ENCODE data around the gene SDHAF3.
A peak's percentile ranks its signal among the peaks of the same experiment; 100 is the strongest.
"Not testable (repeated sequence)": the region's sequence is repeated elsewhere in the genome, so short reads cannot be mapped to it uniquely, and the experiment has no call there.

The SDHAF3 gene

DNA sequence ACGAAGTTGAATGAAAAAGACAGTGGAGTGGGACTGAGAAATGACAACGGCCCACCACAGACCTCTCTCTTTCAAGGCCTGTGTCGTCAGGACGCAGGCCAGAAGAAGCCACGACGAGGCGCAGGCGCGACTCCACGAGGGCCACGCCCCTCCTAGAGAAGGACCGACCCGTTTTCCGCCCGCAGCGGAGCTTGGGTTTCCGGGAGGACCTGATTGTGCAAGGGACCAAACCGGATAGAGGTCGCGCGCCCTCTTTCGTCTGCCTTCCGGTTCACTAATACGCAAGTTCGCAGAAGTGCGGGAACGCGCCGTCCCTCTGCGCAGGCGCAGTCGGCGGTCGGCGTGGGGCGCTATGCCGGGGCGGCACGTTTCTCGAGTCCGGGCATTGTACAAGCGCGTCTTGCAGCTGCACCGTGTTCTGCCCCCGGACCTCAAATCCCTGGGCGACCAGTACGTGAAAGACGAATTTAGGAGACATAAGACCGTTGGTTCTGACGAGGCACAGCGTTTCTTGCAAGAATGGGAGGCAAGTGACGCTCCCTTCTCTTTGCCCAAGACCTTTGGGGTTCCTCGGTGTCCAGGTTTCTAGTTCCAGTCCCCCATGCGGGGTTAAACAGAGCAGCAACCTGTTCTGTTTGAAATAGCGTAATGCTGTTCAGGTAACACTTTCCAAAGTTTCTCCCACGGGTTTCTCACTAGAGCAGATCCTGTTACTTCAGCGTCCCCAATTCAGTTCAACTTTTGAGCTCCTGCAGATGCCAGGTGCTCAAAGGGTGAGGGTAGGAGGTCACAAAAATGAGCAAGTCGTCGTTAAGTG lies at the start of gene SDHAF3:
Gene SDHAF3, plus strand, starts transcription at position 327 of the 817 bp plus-strand sequence. Its CDS starts 26 bp downstream, at position 353.
- DNase-seq = peak; percentile 98

DNA sequence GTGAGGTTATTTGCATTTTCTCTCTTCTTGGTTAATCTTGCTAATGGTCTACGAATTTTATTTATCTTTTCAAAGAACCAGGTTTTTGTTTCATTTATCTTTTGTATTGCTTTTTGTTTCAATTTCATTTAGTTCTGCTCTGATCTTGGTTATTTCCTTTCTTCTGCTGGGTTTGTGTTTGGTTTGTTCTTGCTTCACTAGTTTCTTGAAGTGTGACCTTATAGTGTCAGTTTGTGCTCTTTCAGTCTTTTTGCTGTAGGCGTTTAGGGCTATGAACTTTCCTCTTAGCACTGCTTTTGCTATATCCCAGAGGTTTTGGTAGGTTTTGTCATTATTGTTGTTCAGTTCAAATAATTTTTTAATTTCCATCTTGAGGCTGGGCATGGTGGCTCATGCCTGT lies 45.5 kb upstream of the SDHAF3 start:
- not testable (repeated sequence) for DNase-seq

DNA sequence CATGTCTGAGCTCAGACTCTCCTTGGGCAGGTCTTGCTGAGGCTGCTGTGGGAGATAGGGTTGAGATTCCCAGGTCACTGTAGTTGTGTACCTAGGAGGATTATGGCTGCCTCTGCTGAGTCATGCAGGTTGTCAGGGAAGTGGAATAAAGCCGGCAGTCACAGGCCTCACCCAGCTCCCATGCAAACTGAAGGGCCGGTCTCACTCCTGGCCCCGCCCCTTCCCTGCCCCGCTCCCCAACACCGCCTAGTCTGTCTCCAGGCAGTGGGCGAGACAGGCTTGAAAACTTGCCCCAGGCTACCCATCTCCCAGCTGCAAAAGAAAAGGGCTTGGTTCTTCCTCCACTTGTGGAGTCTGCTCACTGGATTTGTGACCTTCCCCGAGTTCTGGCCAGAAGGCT lies 41.6 kb upstream of the SDHAF3 start:
- DNase-seq = no peak

DNA sequence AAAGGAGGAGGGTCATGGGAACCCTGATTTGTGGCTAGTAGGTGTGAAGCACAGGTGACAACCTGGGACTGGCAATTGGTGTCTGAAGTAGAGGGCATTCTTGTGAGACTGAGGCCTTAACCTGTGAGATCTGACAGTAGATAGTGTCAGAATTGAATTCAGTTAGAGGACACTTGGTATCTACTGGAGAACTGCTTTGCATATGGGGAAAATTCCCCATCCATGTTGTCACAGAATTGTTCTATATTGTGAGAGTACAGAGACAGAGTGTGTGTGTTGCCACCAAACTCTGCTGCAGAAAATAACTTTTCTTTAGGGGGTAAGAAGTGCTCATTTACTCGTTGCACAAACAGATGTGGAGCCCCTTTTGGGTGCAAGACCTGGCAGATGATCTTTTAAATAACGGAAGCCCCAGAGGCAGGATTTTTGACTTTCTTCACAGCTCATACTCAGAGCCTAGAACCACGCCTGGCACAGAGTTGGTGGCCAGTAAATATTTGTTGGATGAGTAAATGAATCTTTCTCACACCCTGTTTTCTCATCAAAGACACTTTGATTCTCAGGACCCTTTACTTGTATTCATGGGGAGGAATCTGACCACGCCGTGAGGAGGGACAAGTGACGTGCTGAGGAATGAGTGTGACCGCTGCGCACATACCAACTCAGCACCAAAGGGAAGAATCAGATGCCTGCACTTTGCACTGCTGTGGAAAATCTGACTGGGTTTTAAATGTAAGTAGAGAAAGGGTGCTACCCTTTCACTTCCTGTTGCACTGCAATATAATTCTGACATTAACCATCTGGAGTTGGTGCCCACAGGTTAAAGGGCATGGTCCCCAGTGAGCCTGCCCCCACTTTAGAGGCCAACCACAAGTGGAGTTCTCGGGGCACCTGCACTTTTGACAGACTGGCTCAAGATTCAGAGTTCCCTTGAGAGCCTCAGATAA lies 39.2 kb upstream of the SDHAF3 start:
- DNase-seq = no peak

DNA sequence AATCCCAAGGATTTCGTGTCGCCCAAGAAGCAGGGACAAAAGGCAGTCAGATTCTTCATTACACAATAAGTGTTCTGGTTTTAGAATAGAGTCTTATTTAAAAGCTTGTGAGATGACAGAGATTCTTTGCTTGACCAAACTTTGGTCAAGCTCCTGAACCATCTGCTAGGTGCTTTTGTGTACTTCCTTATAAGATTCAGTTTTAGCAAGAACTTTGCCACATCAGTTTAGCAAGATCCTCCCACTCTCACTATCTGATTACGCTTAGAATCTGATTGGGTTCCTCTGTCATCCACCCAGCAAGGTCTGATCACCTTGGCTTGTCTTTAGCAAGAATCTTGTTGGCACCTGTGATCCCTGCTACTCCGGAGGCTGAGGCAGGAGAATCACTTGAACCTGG lies 38.2 kb upstream of the SDHAF3 start:
- no peak for DNase-seq

DNA sequence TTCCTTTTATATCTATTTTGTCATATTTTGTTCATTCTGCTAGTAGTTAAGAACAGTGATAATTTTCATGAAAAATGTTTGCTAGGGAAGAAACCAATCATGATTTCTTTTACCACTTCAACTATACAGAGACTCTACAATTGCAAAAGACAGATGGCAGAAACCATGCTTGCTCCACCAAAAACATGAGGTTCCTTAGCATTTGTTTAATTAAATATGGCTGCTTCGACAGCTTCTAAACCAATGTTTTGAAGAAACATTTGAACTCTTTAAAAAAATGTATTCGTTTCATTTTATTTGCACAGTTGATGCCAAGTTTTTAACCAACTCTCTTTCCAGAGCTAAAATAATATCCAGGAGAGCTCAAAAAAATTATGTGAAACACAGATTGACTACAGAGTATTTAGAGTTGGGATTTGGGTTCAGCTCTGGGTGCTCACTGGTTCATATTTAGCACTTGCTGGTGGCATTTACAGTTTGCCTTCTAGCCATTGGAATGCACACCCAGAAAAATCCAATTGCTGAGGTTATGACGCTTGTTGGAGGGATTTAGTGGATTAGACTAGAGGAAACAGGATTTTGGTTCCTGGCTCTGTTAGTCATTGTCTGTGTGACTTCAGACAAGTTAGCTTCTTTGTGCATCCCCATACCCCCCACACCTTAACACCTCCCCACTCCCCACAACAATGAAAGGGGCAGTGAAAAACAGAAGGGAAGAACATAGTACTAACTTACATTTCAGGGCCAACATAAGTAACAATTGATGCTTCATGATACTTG lies 35.8 kb upstream of the SDHAF3 start:
- DNase-seq = no peak

DNA sequence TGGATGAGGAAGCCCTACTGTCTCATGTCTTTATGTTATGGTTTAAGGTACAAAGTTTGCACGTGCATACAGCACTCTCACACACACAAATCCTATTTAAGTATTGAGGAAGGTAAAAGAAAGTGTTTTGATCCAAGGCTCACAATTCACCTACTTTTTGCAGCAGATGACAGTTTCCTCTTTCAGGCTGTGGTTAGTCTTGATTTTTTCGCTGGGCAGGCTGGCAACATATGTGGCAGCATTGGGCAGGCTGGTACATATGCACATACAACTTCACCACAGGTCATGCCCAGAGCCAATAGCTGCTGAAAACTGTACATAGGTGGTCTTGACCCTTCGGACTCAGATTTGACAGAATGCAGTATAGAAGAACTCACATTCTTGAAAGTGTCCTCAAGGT lies 29.1 kb upstream of the SDHAF3 start:
- no peak for DNase-seq

DNA sequence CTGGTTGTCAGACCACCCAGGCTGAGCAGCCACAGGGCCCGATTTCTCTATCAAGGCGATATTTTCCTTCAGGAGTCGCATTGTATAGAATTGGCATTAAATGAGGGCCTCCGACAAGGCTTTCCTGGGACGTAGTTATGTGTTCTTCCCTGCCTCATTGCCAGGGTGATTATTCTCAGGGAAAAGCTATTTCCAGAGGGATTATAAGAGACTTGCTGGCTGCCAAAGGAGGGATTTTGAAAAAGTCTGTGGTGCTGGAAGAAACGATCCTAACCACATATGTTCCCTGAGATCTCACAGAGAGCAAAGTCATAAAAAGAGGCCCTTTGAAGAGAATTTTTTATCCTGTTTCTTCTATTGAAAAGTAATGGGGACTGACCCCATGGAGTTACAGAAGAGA lies 27.7 kb upstream of the SDHAF3 start:
- no peak for DNase-seq

DNA sequence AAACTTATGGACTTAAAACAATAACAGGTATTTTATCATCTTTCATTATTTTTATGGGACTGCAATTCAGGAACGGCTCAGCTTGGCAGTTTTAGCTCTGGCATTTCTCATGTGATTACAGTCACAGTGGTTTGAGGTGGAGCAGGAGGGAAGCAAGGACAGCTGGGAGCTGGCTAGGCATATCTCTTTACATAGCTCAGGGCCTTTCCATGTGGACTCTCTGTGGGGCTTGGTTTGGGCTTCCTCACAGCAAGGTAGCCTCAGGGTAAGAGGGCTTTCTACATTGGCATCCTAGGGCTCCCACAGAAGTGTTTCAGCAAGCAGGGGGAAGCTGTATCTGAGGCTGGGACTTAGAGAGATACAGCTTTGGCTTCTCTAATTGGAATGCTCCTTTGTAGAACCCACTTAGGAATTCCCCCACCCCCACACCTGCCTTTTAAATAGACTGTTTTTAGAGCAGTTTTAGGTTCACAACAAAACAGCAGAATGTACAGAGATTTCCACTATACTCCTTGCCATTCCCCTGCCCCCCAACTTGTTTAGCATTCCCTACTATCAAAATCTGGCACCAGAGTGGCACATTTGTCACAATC lies 26.6 kb upstream of the SDHAF3 start:
- no peak for DNase-seq

DNA sequence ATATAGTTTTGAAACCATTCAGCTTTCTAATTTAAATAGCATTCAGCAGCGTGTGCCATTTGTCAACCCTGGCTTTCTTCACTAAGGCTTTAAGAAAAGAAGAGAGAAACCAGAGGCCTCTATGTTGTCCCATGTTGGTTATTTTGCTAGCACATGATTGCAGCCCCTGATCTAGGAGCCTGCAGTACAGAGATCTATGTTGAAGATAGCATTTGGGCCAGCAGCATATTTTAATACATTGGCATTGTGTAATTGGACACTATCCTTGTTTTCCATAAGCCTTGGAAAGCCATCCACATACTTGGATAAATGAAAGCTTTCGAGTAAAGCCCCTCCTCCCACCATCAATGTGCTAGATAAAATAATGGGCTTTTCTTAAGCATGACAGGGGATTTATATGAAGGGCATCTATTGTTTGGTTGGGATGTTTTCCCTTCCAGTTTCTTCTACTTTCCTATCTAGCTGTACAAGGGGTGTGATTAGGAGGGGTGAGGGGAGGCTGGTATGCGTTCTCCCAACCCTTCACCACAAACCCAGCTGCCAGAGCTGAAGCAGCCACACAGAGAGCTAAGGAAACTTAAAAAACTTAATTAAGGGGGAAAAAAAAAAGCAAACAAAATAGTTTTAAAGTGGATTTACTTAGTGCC lies 23.1 kb upstream of the SDHAF3 start:
- DNase-seq = no peak

DNA sequence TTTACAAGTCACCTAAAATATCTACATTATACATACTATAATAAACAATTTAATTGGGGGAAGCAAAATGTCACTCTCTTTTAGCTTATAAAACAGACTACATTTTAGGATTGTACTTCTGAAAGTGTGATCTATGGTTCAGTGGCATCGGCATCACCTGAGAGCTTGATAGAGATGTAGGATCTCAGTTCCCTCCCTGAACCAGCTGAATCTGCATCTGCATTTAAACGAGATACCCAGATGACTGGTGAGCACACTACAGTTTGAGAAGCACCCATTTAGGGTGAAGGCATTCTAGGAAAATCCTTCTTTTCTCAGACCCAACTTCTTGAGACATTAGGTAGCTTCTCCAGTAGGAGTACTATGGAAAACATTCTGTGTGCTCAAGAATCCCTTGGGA lies 21.5 kb upstream of the SDHAF3 start:
- no peak for DNase-seq

DNA sequence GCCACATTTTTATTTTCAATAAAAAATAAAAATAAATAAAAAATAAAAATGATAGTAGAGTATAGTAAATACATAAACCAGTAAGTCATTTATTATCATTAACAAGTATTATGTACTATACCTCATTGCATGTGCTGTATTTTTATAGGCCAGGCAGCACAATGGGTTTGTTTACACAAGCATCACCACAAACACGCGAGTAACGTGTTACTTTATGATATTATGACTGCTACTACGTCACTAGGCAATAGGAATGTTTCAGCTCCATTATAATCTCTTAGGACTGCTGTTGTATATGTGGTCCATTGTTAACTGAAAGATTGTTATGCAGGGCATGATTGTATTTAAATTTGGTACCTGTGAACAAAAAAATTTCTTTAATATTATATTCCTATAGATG lies 20.8 kb upstream of the SDHAF3 start:
- no peak for DNase-seq

DNA sequence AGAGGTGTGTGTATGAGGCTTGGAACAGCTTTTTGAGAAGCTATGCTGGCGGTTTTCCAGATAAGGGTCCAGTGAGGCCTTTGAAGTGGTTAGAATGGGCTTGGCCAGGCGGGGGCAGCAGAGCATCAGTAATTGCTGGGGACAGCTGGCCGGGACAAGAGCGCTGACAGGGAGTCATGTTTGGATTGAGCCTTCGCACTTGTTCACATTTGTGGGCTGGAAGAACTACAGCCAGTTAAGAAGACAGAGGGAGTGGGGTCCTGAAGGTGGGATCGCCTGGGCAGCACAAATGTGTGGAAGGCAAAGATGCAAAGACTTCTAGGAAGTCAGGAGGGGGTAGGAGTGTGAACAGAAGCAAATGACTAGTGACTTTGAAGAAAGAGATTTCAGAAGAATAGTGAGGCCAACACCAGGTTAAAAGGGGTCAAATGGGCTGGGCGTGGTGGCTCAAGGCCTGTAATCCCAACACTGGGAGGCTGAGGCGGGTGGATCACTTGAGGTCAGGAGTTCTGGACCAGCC lies 12.7 kb upstream of the SDHAF3 start:
- DNase-seq = peak; percentile 70

DNA sequence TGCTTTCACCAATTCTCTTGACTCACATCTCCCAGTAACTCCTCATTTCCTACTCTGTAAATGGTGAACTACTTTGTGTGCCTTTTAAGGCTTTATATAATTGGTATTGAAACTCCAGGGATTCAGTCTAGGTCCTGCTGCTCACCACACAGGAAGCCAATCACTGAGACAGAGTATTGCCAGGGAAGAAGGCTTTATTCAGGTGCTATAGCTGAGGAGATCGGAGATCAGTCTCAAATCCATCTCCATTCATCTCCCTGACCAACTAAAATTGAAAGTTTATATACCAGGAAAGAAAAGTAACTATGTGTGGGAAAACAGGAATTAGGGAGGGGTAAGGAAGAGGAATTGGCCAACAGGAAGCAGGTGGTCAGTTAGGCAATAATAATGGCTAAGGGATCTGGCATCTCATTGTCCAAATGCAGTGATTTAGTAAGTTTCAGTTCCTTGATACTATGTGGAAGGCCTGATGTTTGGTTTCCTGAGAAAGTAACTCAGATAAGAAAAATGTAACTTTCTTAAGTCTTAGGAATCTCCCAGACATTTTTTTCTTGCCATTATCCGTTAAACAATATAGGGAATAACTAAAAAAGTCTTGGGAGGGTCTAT lies 10.2 kb upstream of the SDHAF3 start:
- DNase-seq = no peak

DNA sequence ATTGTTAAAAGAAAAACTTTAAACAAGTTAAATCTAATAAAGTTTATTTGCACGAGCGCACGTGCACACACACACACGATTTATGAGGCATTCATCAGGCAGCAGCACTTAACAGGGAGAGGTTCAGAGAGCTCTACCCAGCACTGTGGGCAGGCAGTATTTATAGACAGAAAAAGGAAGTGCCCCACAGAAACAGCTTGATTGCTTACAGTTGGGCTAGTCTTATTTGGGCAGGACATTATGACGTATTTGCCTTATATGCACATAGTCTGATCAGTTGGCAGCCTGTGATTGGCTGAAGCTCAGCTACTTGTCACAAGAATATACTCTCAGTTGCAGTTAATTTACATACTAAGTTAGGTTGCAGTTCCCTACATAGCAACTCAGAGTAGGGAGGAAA lies 1.2 kb upstream of the SDHAF3 start:
- peak; percentile 19 for DNase-seq

DNA sequence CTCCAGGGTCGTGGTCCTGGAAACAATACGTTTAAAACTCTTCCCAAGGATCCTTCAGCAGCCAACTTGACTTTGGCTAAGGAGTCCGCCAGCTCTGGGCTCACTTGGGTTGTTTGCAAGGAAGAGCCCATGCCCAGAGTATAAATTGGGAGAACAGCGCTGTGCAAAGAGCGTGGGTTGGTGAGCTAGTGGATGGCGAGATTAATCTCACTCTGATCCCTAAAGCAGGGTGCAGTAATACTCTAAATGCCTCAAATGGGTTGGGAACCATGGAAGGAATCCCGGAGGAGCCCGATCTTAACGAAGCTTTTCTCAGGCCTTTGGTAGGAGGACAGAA lies 495 bp upstream of the SDHAF3 start:
- DNase-seq = no peak

DNA sequence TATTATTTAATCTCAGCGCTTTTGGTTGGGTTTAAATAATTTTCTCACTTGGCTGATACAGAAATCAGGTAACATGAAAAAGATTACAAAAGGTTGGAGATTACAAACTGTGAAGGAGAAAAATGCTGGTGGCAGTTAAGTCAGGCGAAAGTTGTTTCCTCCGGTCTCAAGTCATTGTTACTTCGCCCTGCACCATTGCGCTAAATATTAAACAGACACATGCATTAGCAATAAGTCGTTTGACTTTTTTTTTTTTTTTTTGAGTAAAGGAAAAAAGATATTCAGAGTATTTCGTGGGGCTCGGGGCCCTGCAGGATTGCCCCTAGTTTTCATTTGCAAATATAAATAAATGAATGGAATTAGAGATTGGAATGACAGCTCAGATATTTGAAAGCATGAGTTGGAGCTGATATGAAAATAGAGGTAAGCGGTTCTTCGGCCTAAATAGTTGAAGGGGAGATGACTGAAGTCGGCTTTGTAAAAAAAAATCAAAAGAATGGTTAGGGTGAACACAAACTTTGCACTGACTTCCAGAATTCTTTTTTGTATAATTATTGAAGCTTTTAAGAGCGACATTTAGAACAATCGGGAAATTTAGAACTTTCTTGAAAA lies 914 bp downstream of the SDHAF3 start:
- no peak for DNase-seq

DNA sequence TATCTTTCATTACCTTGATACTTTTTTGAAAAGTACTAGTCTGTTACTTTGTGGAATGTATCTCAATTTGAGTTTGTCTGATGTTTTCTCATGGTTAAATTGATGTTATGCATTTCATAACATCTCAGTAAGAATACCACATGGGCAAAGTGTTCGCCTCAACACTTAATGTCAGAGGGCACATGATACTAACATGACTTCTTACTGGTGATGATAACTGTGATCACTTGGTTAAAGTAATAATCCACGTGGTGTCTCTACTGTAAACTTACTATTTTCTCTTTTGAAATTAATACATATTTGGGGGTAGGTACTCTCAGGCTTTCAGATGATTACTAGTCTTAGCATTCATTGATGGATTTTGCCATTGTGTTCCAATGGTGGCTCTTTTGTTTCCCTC lies 2.2 kb downstream of the SDHAF3 start:
- no peak for DNase-seq

DNA sequence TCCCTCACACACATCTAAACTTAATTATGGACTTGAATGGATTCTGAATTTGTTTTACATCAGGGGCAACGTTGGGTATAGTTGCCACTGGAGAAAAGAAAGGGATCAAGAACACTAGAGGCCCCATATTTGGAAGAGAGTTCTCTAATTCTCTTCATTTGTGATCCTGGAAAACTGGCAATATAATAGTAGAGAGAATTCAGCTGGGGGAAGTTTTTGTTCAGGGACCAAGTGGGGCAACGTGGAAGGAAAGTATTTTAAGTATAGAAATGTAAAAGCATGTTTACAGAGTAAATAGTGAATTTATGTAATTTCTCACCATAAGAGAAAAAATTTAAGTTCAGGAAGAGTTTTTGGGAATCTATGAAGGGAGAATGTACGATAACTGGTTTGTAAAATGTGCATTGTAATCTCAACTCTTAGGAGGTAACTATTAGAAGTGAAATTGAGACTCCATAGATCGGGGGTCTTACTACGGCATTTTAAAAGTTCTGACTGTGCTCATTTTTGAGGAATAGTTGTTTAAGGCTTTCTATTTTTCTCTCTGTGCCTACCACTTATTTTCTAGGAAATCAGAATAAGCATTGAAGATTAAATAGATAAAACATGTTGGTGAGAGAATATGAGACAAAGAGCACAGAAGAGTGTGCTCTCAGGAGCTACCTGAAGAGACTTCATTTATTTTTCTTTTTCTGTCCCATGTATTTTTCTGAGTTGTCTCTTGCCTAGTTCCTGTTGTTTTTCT lies 3.4 kb downstream of the SDHAF3 start:
- no peak for DNase-seq

DNA sequence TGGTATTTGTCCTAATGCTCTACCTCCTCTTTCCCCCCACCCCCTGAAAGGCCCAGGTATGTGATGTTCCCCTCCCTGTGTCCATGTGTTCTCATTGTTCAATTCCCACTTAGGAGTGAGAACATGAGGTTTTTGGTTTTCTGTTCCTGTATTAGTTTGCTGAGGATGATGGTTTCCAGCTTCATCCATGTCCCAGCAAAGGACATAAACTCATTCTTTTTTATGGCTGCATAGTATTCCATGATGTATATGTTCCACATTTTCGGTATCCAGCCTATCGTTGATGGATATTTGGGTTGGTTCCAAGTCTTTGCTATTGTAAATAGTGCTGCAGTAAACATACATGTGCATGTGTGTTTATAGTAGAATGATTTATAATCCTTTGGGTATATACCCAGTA lies 5.6 kb downstream of the SDHAF3 start:
- not testable (repeated sequence) for DNase-seq
